Tibial artery (tissue), 4 donors: ENCODE results near the gene DRC3.

ENCODE experiments used
- DNase-seq, 2 donors: peaks; one replicate each; pipeline ENCODE4 v3.0.0-alpha.2; 2019
- H3K27ac ChIP-seq, 2 donors: fragments of 200-600 bp; sonication (generic) in 1 of 2; 1 replicate in 1 of 2; 2 replicates in 1 of 2; pipeline ENCODE4 v1.5.1; 2018 to 2019; ENCODE audit warnings: mild to moderate bottlenecking in 1 of 2
- H3K27me3 ChIP-seq, 2 donors: fragments of 200-600 bp; sonication (generic) in 1 of 2; one replicate each; pipeline versions ENCODE4 v1.5.1 to v1.6.0; 2016 to 2019
- H3K36me3 ChIP-seq, 3 donors: fragments of 200-600 bp; sonication (generic) in 2 of 3; one replicate each; pipeline ENCODE4 v1.5.1; 2016 to 2019; ENCODE audit warnings: mild to moderate bottlenecking in 2 of 3
- H3K4me1 ChIP-seq, 4 donors: fragments of 200-600 bp; sonication (generic) in 2 of 4; 1 replicate in 3 of 4; 2 replicates in 1 of 4; pipeline ENCODE4 v1.5.1; 2016 to 2019
- H3K4me3 ChIP-seq, 2 donors: fragments of 200-600 bp; sonication (generic) in 1 of 2; 1 replicate in 1 of 2; 2 replicates in 1 of 2; pipeline ENCODE4 v1.5.1; 2018 to 2019; ENCODE audit warnings: mild to moderate bottlenecking in 2 of 2
- H3K9me3 ChIP-seq, 3 donors: fragments of 200-600 bp; sonication (generic) in 1 of 3; one replicate each; pipeline ENCODE4 v1.5.1; 2016 to 2019
- intact Hi-C: fragments of 100-400 bp; cut with DNase I; formaldehyde crosslinking; loops from one replicate; pipeline ENCODE4 v1.15.0; 2023; ENCODE audit warnings: low total_unique reads
- TF ChIP-seq, protein P1 (sequence below), 2 experiments: fragments of 200-600 bp in 1 of 2; fragments of 450-650 bp in 1 of 2; IDR thresholded peaks; one replicate each; pipeline ENCODE4 v1.5.1; 2017 to 2019; ENCODE audit warnings: antibody characterized with exemption in 2 of 2, mild to moderate bottlenecking in 1 of 2, moderate library complexity in 1 of 2

The DRC3 gene

DNA sequence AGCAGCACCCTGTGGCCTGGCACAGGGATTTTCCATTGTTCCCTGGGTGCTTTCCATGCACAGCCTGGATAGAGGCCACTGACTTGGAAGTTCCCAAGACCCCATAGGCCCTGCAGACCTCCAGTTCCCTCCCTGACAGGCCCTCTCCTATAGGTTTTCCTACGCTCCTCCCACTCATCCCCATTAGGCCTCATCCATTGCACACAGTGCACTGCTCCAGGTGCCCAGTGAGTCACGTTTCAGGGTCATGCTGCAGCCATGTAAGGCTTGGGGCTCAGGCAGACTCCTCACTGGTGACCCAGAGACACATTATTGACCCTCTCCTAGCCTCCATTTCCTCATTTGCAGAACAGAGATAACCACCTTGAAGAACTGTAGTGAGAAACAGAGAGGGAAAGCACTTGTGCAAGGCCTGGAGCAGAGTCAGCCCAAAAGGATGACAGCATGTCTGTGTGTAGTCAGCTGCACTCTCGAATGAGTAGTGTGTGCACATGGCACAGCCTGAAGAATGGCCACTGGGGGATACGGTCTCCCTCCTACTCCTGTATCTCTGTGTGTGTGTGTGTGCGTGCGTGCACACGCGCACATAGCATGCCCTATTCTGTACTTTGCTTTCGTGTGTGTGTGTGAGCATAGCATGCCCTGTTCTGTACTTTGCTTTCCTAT, 26.8 kb downstream of the DRC3 start:
- H3K27me3 ChIP-seq, result no peaks in the 10 kb centered on the region
- H3K4me3 ChIP-seq, result no peak overlapping the region
- H3K36me3 ChIP-seq, result peaks cover 0 to 28% (median 0%) of the 10 kb centered on the region in 3 donors
- no peak overlapping the region for H3K27ac ChIP-seq
- H3K4me1 ChIP-seq, result no peaks in the 10 kb centered on the region
- intact Hi-C loops, result no loop called here
- no peaks in the 10 kb centered on the region for H3K9me3 ChIP-seq
- TF ChIP-seq, protein P1, sequence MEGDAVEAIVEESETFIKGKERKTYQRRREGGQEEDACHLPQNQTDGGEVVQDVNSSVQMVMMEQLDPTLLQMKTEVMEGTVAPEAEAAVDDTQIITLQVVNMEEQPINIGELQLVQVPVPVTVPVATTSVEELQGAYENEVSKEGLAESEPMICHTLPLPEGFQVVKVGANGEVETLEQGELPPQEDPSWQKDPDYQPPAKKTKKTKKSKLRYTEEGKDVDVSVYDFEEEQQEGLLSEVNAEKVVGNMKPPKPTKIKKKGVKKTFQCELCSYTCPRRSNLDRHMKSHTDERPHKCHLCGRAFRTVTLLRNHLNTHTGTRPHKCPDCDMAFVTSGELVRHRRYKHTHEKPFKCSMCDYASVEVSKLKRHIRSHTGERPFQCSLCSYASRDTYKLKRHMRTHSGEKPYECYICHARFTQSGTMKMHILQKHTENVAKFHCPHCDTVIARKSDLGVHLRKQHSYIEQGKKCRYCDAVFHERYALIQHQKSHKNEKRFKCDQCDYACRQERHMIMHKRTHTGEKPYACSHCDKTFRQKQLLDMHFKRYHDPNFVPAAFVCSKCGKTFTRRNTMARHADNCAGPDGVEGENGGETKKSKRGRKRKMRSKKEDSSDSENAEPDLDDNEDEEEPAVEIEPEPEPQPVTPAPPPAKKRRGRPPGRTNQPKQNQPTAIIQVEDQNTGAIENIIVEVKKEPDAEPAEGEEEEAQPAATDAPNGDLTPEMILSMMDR (IDR thresholded peaks at IDR 0.05), result no peak
- DNase-seq, result no peak

- no peaks in the 10 kb centered on the region for H3K27me3 ChIP-seq
- no peaks in the 10 kb centered on the region for H3K4me1 ChIP-seq
- no peak overlapping the region for H3K27ac ChIP-seq
- H3K4me3 ChIP-seq, result no peak overlapping the region
- TF ChIP-seq, protein P1 (IDR thresholded peaks at IDR 0.05), result no peak
- peaks cover 0 to 28% (median 0%) of the 10 kb centered on the region in 3 donors for H3K36me3 ChIP-seq
- DNase-seq, result no peak
- H3K9me3 ChIP-seq, result no peaks in the 10 kb centered on the region
- intact Hi-C loops, result no loop called here
Observed at GRCh38 chr17:18000030-18000408, 27.4 kb downstream of the DRC3 start.

GRCh38 chr17:18002171-18002570, 29.5 kb downstream of the DRC3 start:
- Histone ChIP-seq H3K4me1 (no peaks in the 10 kb centered on the region), H3K36me3 (peaks cover 0 to 33% (median 0%) of the 10 kb centered on the region in 3 donors), H3K9me3 (no peaks in the 10 kb centered on the region), H3K27ac (no peak overlapping the region), H3K27me3 (no peaks in the 10 kb centered on the region), H3K4me3 (no peak overlapping the region)
- intact Hi-C loops, result no loop called here
- DNase-seq, result no peak
- TF ChIP-seq, protein P1 (IDR thresholded peaks at IDR 0.05), result no peak

GRCh38 chr17:18004345-18004744, 31.7 kb downstream of the DRC3 start:
- H3K27ac ChIP-seq, result no peak overlapping the region
- TF ChIP-seq, protein P1 (IDR thresholded peaks at IDR 0.05), result no peak
- H3K36me3 ChIP-seq, result peaks cover 0 to 49% (median 10%) of the 10 kb centered on the region in 3 donors
- no peak for DNase-seq
- H3K27me3 ChIP-seq, result no peaks in the 10 kb centered on the region
- no peaks in the 10 kb centered on the region for H3K4me1 ChIP-seq
- no peak overlapping the region for H3K4me3 ChIP-seq
- no peaks in the 10 kb centered on the region for H3K9me3 ChIP-seq
- intact Hi-C loops, result no loop called here

DNA sequence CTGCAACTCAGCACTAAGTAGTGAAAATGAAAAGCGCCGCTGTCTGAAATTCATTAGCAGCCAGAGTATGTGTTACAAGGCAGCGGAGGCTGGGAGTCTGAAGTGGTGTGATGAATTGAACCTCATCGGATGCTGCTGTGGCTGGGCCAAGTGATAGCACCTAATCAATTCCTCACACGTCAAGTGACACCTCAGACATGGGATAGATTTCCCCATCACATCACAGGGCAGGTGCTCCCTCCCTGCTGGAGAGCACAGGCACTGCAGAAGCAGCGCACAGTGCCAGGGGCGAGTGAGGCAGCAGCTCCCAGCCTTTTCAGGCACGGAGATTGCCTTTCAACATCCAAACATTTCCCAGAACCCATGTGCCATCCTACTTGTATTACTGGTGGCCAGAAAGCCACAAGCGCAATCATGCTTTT, 32.2 kb downstream of the DRC3 start:
- Histone ChIP-seq H3K27me3 (no peaks in the 10 kb centered on the region), H3K9me3 (no peaks in the 10 kb centered on the region), H3K36me3 (peaks cover 0 to 54% (median 14%) of the 10 kb centered on the region in 3 donors), H3K4me1 (no peaks in the 10 kb centered on the region), H3K4me3 (no peak overlapping the region), H3K27ac (no peak overlapping the region)
- TF ChIP-seq, protein P1 (IDR thresholded peaks at IDR 0.05), result no peak
- intact Hi-C loops, result no loop called here
- DNase-seq, result no peak
